DMS53 (cell line): ENCODE data around the gene WDR27.

Experiments
- DNase-seq: peaks from one replicate; lab custom pipeline; 2025; lab: John Stamatoyannopoulos, UW

The WDR27 gene

DNA sequence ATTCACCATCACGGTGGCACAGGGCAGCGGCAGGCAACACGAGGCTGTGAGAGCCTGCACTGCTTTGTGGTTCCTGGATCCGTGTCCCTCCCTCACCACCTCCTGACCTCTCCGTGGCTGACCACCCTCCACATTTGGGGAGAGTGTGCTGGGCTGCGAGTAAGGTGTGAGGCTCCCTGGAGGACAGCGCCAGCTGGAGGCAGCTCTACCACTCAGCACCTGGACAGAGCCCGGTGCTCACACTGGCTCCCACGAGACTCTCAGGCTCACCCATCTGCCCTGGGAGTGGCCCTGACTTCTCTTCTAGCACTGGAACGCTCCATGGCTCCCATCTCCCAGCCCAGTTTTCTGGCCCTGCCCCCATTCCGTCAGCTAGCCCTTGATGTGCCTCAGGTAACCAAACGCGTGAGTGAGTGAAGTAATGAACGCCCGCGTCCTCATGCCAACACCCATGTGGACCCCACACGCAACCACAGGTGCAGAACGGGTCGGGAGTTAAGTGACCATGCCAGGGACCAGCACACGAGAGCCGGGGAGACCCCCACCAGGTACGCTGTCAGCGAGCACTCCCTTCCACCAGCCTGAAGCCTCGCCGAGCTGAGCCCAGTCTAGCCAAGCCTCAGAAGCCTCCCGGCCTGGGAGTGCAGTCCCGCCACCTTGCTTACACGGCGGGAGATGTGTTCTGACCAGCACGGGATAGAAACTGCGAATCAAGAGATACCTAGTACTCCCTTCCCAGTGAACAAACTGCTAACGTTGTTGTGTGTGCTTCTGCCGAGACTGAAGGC is 137.2 kb downstream of the WDR27 start:
- peak; percentile 2 for DNase-seq

DNA sequence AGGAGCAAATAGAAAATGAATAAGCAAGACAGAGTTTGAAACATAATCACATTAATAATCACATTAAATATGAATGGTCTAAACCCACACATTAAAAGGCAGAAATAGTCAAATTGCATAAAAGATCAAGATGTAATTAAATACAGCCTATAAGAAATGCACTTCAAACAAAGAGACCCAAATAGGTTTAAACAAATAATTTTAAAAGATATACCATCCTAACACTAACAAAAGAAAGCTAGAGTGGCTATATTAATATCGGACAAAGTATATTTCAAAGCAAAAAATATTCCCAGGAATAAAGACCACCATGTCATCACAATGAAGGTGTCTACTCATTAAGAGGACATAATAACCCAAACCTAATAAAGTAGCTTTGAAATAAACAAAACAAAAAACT is 140.2 kb downstream of the WDR27 start:
- no peak for DNase-seq

DNA sequence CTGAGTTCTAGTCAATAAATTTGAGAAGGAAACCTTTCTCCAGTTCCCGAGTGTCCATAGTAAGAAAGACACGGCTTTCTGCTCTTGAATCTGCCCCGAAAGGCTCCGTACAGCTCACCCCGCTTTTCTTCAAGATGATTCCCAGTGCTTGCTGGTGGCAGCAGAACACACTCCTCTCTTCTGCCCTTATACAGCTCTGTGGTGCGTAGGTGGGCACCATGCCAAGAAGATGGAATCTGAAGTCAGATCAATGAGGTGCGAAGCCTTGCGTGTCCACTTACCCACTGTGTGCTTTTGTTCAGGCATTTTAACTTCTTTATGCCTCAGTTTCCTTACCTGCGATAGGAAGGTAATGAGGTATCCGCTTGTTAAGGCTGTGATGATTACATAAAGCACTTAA is 142.2 kb downstream of the WDR27 start:
- no peak for DNase-seq

DNA sequence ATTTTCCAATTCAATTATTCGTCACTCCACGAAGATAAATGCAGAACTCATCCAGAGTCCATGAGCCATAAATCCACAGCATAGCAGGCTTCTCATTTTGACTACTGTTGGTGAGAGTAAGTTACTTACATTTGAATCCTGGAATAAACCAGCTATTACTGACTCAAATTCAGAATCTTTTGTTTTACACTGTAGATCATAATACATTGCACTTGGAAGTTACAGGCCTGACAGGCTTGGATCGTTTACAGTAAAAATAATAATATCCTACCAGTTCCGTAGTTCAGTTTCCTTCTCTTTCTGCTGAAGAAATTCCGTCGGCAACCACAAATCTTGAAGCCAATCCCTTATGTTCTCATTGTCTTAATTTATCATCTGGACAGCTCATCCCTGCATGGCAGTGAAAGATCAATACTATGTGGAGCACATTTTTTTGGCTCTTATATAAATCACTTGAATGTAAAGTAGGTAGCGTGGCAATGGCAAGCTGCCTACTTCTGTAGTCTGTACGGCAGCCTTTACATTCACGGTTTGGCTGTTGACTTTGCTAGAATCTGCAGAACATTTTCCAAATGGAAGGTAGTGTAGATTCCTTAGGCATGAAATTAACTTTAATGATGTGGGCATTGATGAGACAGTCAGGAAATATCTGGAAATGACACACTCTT is 142.9 kb downstream of the WDR27 start:
- DNase-seq: no peak

DNA sequence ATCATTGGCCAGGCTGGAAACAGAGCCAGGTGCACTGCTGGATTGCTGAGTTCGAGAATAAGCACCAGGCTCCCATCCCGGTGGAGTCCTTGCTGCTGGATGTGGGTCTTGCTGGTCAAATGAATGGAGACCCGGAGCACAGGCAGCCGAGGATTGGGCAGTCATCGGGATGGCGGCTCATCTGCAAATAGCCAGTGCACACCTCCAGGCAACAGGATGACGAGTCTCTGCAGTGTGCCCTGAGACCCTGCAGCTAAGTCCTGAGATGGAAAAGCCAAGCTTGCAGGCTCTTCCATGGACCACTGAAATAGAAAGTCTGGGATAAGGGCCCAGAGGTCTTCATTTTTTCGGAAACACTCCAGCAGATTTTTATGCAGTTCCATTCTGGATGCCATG is 143.5 kb downstream of the WDR27 start:
- DNase-seq: no peak

DNA sequence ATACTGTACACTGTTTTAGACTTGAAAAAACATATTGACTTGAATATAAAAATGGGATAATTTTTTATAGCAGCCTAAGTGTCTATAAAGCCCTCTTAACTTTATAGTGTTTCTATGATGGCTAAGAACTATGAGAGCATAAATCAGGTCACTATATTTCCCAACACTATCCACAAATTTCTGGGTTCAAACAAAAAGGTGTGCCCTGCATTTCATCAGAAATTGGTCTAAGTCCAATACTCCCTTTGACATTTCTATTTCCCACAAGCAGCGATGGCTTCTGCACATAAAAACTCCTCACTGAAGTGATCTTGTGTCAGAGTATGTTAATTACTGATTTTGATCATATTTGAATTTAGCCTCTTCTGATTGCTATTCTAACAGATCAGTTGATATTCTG is 143.9 kb downstream of the WDR27 start:
- DNase-seq: no peak

DNA sequence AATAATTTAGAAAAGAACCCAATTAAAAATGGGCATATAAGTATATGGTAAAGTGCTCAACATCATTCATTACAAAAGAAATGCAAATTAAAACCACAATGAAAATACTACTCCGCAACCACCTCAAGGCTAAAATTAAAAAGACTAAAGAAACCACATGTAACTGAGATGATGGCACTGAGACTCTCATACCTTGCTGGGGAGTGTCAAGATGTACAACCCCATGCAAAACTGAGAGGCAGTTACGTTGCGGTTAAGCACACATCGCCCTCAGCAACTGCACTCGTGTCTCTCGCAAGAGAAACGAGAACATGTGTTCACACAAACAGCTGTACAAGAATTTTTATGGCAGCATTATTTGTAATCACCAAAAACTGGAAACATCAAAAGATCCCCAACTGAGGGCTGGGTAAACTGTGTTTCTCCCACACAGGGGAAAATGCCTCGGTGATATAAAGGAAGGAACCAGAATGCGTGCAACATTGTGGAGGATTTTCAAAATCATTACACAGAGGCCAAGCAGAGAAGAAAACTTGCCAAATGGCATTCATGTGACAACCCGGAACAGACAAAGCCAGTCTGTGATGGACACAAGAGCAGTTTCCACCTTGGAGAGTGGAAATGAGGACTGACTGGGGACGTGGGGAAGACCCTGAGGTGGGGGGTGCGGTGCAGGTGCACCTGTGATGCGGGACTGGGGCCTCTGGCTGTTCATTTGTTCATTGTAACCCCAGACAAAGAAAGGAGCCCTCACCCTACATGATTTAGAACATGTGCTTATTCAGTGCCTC is 144.9 kb downstream of the WDR27 start:
- no peak for DNase-seq

DNA sequence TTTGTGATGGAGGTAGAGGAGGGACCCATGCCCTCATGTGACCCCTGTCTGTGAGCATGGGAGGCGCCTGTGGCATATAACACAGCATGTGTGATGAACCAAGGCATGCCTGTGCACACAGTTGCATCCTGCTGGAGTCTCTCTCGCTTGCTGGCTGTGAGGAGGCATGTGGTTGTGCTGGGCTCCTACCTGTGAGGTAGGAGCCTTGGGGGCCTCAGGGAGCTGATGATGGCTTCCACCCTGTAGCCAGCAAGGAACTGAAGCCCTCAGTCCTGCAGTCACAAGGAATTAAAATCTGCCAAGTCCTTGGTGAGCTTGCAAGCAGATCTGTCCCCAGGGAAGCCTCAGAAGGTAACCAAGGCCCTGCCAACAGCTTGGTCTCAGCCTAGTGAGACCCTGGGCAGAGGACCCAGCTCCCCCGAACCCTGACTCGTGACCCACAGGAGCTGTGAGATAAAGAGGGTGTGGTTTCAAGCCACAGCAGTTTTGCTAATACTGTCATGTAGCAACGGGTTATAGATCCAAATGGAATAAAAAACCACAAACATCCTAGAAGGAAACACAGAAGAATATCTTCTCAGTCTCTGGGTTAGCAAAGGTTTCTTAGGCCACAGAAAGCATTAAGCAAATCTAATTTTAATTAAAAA is 145.7 kb downstream of the WDR27 start:
- no peak for DNase-seq

DNA sequence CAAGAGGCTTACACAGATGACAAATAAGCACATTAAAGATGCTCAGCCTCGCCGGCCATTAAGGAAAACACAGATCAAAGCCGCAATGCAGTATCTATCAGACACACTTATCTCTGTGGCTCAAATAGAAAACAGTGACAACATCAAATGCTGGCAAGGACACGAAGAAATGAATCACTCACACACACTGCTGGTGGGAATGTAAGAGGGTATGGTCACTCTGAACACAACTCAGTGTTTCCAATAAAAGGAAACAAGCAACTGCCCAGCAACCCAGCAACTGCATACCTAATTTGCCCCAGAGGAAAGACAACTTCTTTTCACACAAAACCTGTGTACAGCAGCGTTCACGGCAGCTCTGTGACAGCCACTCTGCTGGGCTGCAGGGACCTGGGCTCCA is 155.8 kb downstream of the WDR27 start:
- no peak for DNase-seq

DNA sequence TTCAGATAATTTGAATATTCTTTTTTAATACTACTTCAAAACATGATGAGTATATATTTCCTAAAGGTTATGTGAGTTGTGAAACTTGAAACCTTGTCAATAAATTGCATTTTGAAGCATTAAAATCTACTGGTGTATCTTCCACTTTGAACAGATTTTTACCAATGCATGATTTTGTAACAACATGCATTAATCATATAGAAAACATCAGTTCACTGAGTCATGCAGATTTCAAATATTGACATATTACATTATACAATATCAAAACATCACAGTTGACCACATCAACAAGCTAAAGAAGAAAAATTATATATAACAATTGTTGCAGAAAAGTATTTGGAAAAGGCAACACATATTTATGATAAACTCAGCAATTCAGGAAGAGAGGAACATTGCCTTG is 158.1 kb downstream of the WDR27 start:
- DNase-seq: peak; percentile 4

DNA sequence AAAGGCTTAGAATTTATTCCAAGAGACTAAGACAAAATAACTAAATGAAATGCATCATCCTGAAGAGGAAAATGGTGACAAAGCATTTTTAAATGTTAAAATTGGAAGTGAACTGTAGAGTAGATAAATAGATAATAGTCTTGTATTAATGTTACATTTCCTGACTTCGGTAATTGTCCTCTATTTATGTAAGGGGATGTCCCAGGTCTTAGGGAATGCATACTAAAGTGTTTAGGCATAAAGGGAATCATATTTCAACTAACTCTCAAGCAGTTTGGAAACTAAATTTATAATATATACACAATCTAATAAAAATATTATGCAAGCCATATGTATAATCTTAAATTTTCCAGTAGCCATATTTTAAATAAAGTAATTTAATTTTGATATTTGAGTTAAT is 159.3 kb downstream of the WDR27 start:
- no peak for DNase-seq

DNA sequence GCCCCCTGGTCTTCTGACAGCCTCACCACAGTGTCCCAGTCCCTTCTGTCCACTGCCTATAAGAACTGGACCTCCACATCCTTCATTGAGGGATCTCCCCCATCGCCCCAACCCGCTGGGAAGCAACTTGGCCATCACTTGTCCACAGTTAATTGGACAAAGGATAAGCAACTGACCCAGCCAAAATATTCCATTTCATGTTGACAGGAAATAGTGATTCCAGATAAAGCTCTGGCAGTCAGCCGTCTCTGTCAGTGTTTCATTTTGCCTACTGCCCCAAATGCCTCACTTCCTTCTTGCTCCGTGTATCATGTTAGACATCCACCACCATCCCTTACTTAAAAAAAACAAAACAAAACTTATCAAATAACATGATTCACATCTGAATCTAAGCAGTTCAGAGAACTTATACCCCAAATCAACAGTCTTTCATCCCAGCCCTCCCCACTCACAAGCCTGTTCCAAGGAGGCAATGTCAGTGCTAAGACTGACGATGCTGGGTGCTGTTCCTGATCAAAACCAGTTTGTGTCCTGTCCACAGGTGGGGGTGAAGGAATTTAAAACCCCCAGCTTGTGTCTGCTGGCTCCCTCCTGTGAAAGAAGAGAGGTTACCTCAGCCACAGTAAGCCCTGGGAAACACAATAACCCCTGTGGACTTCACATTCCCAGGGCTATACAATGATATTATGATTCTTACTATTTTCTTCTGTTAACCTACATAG is 162.5 kb downstream of the WDR27 start:
- no peak for DNase-seq

DNA sequence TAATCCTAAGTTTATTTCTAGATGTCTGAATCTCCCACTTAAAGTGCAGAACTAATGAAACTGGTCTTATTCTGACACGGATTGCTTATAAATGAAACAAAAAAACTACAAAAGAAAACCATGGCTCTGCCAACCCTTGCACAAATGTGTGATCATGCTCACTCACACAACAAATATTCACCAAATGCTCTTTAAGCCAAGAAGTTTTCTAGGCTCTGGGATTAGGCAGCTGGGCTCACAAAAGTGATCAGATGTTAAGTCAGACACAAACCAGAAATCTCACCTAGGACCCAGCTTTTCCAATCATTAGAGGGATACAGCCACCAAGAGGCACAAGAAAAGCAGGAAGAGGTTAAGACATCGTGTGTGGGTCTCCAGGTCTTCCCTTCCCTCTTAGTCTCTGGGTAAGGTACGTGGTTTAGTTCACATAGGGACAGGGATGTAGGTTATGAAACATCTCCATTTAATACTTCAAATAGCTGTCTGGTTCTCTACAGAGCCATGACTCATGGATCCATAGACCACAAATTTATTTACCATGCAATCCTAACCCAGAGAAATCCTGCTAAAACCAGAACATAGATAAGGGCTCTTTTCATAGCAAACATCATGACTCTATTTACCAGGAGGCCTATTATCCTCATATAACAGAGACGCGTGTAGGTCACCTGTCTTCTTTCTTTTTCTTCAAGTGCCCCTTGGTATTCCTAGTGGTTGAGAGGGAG is 165.2 kb downstream of the WDR27 start:
- peak; percentile 75 for DNase-seq

DNA sequence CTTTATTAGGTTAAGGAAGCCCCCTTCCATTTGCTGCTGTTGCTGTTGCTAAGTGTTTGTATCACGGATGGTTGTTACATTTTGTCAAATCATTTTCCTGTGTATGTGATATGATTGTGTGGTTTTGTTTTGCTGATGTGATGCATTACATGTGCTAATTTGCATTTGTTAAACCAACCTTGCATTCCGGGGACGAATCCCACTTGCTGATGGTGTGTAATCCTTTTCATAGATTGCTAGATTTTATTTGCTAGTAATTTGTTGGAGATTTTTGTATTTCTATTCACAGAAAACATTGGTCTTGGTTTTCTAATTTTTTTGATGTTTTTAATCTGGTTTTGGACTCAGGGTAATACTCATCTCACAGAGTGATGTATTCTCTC is 167.8 kb downstream of the WDR27 start:
- peak; percentile 22 for DNase-seq

DNA sequence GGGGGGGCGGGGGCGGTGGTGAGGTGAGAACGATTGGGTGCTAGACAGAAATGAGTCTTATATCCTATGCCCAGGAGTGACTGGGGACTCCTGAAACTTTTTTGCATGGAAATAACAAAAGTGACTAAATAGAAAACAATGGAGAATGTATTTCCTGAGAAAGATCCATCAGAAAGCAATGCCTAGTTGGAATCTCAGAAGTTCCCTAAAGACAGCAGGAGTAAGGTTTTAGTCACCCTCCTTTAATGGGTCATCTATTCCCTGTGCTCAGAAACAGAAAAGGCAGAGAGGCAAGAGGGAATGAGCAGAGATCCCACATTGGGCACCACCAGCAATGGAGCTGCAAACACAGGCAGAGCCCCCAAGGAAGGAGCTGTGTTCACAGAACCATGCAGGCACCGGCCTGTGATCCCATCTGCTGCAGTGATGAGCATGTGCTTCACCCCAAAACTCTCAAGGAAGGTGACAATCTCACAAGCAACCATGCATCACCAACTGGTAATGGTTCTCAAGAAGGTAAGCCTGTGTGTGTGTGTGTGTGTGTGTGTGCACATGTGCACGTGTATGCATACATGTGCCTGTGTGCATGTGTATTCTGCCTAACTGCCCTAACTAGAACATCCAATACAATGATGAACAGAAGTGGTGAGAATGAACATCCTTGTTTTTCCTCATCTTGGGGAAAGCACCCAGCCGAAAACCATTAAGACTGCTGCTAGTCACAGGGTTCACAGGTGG is 168.4 kb downstream of the WDR27 start:
- no peak for DNase-seq

DNA sequence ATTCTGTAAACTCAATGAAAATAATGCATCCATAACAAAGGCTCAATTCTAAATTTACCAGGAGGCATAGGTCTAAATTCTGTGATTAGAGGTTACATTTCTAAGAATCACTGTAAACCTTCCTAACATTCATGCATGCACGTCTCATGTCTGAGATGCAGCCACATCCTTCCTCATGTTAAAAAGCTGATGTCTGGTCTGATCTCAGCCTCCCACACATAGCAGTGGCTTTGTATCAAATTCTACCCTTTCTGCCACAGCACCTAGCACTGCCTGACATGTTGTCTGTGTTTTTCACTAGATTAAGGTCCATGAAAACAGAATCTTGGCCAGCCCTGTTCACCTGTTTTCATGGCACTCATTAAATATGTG is 171.1 kb downstream of the WDR27 start:
- DNase-seq: no peak

DNA sequence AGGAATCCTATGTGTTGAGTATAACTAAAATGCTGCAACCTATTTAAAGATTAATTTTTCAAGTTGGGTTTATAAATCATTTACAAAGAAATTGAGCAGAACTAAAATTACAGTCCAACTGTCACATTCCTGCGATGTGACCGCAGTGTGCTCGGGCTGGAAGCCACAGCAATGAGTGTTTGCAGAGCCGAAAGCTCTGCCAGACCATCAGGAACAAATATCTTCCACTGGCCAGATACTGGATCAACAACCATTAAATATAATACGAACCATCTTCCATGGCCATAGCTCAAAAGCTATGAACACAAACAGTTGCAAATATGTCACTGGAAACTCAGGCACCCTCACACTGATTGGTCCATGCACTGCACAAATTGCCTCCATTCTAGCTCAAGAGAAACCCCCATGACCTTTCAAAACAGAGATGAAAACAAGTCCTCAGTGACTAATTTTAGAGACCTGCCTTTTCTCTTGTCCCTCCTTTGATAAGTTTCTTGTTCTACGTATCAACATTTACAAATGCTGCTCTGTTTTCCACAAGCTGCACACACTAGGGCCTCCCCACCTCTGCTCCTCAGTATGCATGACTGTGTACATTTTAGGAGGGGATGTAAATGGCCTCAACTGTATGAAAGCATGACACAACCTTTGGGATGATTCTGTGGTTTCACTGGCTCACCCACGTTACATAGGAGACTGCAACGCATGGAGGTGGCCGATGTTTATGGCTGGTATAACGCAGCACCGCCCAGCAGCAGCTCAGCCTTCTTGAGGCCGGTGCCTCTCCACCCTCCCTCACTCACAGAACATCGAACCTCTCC is 171.7 kb downstream of the WDR27 start:
- no peak for DNase-seq

DNA sequence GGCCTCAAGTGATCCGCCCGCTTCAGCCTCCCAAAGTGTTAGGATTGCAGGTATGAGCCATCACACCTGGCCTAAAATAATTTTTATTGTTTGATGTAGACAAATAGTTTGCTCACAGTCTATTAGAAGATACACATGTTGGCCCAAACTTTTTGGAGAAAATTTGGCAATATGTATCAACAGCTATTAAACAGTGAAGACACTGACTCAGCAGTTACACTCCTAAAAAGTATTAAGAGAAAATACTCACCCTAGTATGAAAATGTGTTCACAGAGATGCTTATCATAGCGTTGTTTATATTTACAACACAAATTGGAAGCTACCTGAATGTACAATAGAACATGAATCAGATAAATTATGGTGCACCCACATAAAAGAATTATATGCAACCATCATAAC is 173.1 kb downstream of the WDR27 start:
- DNase-seq: no peak

DNA sequence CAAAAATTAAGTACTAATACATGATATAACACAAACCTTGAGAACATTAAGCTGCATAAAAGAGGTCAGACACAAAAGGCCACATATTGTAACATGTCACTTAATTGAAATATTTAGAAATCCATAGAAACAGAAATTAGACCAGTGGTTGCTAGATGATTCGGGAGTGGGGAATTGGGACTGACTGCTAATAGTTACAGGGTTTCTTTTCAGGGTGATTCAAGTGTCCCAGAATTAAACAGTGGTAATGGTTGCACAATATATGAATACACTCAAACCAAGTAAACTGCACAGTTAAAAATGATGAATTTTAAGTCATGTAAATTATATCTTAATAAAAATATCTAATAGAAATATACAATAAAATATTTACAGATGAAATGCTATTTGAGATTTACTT is 174.5 kb downstream of the WDR27 start:
- DNase-seq: no peak

DNA sequence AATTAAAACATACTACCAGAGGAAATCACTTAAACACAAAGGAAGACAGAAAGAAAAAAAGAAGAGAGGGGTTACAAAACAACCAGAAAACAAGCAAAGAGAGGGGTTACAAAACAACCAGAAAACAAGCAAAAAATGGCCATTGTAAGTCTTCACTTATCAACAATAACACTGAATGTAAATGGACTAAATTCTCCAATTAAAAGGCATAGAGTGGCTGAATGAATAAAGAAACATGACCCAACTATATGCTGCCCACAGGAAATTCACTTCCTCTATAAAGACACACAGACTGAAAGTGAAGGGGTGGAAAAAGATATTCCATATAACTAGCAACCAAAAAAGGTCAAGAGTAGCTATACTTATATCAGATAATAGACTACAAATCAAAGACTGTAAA is 180.0 kb downstream of the WDR27 start:
- no peak for DNase-seq
